Fibroblast of mammary gland (primary cell): Measurements from ENCODE around the gene CLIC1.

Experiments
- DNase-seq: peaks from one replicate; pipeline ENCODE4 v3.0.0-alpha.2; 2010; ENCODE audit warnings: low read depth
- H3K4me3 ChIP-seq: 2 replicates; pipeline ENCODE4 v1.5.1; 2011; ENCODE audit warnings: low read depth, mild to moderate bottlenecking, low read length, moderate library complexity; ENCODE audit not compliant: control insufficient read depth
- TF ChIP-seq, protein P1 (sequence below): conservative IDR thresholded peaks from 2 replicates; pipeline ENCODE4 v1.5.1; 2011; ENCODE audit warnings: low read depth, low read length, inconsistent platforms; ENCODE audit not compliant: control insufficient read depth, insufficient read depth

CLIC1 gene

DNA sequence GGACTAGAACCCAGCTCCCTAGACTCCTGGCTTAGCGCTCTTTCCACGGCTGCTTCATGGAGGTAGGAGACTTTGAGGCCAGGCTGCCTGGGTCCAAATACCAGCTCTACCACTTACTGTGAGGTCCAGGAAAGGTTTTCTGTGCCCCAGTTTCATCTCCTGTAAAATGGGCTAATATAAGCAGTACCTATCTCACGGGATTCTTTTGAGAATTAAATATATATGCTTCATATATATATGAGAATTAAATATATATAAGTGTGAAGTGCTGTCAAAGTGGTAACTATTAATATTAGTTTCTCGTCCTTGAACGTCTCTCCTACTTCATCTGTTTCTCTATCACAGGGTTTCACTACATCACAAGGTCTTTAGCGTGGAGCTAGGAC lies 45.3 kb downstream of the CLIC1 start:
- TF ChIP-seq, protein P1, sequence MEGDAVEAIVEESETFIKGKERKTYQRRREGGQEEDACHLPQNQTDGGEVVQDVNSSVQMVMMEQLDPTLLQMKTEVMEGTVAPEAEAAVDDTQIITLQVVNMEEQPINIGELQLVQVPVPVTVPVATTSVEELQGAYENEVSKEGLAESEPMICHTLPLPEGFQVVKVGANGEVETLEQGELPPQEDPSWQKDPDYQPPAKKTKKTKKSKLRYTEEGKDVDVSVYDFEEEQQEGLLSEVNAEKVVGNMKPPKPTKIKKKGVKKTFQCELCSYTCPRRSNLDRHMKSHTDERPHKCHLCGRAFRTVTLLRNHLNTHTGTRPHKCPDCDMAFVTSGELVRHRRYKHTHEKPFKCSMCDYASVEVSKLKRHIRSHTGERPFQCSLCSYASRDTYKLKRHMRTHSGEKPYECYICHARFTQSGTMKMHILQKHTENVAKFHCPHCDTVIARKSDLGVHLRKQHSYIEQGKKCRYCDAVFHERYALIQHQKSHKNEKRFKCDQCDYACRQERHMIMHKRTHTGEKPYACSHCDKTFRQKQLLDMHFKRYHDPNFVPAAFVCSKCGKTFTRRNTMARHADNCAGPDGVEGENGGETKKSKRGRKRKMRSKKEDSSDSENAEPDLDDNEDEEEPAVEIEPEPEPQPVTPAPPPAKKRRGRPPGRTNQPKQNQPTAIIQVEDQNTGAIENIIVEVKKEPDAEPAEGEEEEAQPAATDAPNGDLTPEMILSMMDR, result no peak
- no peak overlapping the region for H3K4me3 ChIP-seq
- no peak for DNase-seq

DNA sequence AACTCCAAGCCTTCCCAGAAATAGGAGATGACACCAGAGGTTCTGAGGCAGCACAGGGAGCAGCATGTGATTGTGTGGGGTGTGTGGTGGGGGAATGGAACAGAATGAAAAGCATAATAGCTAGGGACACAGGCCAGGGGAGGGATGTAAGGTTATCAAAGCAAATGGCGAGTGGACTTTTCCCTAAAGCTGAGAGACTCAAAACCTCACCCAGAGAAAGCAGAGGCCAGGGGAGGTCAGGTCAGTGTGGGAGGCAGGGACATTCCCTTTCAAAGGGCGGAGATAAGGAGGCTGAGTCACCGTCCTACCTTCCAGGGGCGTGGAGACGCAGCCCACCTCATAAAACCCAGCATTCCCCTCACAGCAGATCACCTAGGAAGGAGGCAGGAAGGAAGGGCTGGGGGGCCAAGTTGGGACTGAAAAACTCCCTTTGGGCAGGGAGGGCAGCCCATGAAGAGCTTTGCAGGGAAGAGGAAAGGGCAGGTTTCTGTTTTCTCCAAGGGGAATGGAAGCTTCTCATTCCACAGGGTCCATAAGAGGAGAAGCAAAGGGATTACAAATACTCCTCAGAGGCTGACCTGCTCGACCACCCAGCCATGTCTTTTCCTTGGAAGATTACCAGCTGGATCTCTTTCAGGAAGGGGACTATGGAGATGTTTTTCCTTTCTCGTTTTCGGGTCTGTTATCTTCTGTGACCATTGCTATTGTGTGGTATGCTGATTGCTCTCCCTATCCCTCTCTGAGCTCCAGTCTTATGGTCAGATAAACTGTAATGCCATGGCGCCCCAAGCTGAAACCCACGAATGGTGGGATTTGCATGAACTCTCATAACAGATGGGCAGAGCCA lies 45.9 kb downstream of the CLIC1 start:
- TF ChIP-seq, protein P1, result no peak
- no peak overlapping the region for H3K4me3 ChIP-seq
- no peak for DNase-seq

DNA sequence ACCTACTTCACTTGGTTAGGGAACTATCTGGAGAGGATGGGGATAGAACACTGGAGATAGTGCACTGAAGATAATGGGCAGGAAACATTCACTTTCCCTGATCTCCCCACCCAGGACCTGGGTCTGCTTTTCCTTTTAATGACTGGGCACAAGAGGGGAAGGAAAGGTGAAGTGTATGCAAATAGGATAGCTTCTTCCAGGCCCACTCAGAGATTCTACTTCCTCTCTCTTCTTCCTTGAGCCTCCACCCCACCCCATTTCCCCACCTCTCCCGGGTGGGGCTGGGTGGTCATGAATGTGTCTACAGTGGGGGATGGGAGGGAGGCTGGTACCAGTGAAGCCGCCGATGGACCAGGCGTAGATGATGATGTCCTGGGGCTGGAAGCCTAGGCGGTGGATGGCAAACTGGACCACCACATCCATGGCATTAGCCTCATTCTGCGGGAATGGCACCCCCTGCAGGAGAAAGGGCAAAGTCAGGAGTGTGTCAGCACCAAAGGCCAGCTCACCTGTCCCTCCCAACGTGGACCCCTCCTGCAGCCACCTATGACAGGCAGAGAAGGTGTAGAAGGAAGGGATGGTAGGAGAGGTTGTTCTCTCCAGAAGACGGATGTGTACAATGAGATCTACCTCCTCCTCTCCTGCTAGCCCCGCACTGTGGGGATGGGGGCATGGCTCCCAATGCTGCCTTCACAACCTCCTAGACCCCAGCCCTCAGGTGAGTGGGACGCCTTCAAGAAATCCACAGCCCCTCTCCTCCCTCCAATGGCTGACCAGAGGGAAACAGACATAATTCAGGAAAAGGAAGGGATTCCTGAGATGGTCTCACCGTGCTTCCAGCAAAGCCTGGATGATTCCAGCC lies 46.9 kb downstream of the CLIC1 start:
- DNase-seq, result no peak
- H3K4me3 ChIP-seq, result no peak overlapping the region
- TF ChIP-seq, protein P1, result peak; percentile 45

DNA sequence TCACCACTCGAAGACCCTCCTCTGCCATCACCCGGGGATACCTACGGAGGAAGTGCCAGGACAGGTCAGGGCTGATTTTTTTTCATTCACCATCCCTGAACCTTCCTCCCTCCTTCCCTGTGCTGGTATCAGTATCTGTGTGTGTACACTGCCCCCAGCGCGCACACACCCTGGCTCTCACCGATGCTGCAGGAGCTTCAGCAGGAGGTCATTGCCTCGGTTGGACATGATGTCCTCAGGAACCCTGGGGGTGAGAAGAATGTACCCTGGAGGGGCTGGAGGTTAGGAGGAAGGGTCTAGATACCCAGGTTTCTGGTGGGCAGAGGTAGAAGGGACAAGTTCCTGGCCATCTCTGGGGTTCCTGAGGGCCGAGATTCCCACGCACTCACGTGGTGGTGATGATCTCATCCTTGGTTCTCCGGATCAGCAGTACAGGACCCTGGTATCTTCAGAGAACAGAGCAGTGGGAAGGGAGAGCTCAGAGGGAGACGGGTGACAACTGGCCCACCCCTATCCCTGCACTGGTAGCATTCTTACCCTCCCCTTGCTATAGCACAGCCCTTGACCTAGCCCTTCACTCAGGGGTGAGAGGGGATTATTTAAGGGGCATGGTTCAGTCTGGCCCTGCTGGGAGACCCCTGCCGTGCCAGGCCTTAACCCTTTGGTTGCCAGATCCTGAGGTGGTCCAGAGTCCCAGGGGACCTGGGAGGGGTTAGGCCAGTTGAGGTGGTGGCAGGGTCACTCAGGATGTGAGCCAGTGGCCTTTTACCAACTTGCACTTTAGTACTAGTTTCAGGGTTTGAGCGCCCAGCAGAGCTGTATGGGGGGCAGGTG lies 48.3 kb downstream of the CLIC1 start:
- TF ChIP-seq, protein P1, result no peak
- no peak overlapping the region for H3K4me3 ChIP-seq
- DNase-seq, result no peak

DNA sequence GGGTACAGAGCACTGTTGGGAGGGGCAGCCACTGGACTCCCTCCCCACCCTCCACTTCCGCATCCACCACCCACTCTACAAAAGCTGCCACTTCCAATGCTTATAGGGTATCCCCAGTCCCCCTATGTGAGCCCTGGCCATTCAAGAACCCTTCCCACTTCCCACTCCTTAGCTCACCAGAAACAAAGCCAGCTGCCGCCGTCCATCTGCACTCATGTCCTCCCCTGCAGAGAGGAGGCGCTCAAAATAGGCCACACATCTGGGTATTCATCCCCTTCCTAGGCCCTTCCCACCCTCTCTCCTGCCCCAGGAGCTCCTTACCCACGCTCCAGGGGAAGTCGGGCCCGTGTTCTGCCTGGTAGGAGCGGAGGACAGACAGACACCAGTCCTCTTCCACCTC lies 49.0 kb downstream of the CLIC1 start:
- TF ChIP-seq, protein P1, result no peak
- H3K4me3 ChIP-seq, result no peak overlapping the region
- DNase-seq, result no peak

DNA sequence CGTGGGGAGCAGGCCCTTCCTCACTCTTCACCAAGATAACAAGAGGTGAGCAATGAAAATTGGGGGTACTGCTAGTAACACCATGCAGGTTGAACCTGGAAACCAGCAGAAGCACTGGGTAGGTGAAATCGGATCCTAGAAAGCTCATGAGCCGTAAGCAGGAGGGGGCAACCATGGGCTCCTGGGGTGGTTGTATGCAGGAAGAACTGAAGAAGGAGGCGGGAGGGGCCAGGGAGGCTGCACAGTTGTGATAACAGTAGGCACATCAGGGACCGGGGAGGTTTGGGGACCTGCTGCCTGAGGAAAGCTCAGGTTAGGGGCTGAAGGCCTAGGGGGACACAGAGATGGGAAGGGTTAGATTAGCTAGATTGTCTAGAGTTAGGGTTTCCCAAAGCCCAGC lies 49.8 kb downstream of the CLIC1 start:
- H3K4me3 ChIP-seq, result no peak overlapping the region
- TF ChIP-seq, protein P1, result no peak
- DNase-seq, result no peak
